Measurements from ENCODE around the gene CLK1.

DNA sequence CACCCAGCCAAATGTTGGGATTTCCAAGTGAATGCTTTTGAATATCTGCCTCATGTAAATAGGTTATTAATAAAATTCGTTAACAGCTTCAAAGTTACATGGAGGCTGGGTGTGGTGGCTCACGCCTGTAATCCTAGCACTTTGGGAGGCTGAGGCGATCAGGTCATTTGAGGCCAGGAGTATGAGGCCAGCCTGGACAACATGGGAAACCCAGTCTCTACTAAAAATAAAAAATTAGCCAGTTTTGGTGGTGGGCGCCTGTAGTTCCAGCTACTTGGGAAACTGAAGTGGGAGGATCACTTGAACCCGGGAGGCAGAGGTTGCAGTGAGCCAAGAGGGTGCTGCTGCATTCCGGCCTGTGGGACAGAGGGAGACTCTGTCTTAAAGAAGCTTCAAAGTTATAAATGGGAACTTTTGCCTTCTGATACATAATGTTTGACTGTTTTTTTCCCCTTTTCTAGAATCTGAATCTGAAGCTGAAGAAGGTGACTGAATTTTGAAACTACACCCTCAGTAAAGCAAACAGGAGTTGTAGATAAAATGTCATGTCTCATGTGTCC, 42.7 kb downstream of the CLK1 start:
- TF ChIP-seq CTCF (IDR thresholded peaks at IDR 0.05) (no peak), POLR2A (IDR thresholded peaks at IDR 0.05) (no peak)
